GM21737 (cell line): Measurements from ENCODE around the gene APP.

Source experiments
- ATAC-seq: cut with Tn5 transposase; IDR thresholded peaks from one replicate; pipeline ENCODE4 v1.9.1; 2021; ENCODE audit warnings: mild to moderate bottlenecking, moderate library complexity; ENCODE audit not compliant: unreplicated experiment

Gene APP

DNA sequence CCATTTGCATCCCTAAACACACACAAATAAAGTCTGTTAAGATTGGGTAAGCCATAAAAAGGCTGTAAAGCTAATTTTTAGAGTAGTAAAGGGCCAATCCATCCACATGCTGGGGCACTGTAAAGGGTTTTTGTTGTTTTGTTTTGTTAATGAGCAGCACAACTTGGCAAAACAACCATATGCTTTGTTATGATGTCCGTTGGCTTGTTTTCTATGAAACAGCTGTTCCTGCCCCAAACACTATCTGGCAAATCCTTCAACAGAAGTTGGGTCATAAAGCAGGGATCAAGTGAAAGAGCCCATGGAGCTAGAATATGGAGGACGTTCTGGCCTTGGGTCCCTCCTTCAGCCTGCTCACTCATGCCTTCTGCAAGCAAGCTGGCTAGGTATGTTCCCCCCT lies 183.6 kb downstream of the APP start:
- no peak for ATAC-seq

DNA sequence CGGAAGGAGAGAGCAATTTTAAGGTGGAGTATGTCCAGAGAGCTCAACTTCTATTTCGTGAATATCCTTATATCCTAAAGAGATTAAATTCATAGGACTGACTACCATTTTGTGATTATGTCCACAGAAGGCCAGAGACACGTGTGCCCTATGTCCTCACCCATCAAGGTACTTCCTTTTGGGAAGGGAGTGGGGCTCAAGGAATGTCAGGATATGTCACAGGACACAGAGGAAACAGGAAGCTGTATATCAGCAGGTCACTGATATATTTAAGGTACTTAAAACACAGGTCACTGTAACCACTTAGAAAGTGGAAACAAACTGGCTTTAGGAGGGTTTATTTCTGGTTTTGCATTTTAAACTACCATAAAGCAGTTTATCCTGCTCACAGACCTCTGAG lies 184.6 kb downstream of the APP start:
- no peak for ATAC-seq

DNA sequence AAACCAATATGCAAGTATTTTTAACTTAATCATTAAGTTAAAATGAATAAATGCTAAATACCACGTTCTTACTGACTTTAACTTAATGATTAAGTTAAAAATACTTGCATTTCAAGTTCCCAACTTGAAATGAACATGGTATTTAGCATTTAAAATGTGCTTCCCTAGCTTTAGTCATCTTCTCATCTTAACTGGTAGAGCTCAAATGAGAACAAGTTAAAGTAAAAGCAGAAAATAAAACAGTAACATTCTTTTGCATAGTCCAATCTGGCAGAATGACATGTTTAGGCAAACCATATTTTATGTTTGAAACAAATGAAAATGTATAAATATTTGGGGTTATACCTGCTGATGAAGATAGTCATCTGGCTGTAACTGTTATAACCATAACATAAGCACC lies 186.0 kb downstream of the APP start:
- ATAC-seq, result no peak

DNA sequence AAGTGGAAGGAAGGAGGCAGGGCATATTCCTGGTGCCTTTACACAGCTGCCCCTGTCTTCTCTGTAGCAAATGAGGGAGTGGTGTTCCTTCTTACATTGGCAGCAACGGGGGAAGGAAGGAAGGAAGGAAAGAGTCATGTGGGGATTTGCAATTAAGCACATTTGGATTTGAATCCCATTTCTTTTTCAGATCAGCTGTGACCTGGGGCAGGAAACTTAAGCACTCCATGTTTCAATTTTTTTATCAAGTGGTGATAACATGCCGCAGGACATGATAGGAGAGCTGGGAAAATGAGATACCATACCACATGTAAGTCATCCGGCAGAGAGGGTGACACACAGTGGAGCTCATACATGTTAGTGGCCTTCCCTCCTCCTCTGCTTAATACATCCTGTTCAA lies 186.8 kb downstream of the APP start:
- no peak for ATAC-seq

DNA sequence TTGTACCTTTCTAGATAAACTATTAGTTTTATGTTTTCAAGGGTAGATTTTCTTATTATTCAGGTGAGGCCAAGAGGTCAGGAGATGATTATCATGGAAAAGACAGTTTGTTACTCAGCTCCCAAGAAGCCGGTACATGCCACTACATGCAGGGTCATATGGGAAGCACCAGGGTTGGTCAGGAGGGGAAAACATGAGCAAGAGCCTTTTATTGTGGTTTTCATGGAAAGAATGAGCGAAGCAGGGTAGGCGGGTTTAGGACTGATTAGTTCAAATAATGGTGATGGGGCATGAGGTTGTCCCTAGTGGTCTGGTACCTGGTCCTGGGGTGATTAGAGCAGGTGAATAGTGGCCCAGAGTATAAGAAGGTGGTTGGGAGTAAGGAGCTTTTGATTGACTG lies 189.9 kb downstream of the APP start:
- no peak for ATAC-seq

DNA sequence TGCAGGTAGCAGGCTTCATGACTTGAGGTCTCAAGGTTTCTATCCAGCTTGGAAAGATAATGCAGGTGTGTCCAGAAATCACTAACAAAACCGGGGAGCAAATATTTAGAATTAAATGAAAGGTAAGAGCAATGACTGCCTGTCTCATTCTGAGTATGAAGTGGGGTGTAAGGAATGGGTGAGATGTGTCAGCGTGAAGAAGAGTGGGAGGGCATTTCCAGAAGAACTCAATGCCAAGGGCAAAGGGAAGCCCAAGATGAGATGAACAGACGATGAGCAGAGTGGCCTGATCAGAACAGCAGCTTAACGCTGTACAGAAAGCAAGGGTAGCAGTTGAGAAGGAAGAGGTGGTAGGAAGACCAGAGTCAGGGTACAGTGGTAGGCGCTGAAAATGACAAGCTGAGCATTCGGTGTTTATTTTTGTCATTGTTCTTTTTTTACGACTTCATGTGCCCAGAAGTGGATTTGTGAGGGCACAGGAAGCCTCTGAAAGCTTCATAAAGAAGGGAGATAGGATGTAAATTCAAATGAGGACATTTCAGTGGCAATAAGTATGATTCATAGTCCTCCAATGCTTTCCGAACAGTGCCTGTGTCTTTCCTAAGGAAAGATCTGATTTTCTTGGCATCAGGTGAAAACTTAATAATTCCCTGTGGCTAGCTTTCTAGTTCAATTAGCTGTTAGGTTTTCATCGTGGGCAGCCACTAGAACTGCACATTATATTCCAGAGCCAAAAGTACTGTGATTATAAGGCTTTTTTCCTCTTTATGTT lies 190.5 kb downstream of the APP start:
- ATAC-seq, result no peak

DNA sequence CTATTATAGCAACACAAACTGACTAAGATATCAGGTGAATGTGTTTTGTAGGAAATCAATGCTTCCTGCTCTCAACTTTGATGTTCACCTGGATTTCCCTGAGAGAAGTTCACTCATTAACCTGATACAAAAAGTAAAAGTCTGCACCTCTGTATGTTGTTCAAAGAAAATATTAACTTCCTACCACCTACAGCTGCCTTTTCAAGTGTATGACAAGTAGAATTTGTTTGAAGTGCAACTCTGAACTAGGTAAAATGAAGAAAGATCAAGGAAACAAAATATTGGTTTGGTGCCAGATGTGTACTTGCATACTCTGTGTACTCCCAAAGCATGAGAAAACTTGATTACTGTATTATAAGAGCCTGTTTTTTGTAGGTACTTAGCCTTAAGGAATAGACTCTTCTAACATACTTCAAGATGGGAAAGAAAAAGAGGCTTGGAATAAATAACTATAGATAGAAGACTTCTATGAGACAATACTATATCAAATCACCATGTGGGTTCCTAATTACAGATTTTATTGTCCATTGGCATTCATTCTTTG lies 193.4 kb downstream of the APP start:
- ATAC-seq, result no peak

DNA sequence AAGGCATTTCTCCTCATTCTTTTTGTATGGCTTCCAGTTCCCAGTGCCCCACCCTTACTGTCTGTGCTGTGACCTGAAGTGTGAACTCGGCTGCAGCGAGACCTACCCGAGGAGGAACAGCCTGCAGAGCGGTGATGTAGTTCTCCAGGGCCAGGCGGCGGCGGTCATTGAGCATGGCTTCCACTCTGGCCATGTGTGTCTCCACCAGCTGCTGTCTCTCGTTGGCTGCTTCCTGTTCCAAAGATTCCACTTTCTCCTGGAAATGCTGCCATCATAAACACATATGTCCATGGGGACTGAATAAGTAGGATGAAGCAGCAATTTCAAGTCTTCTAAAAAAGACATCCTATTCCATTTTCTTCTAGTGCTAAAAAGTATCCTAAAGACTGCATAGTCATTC lies 195.6 kb downstream of the APP start:
- ATAC-seq, result no peak

DNA sequence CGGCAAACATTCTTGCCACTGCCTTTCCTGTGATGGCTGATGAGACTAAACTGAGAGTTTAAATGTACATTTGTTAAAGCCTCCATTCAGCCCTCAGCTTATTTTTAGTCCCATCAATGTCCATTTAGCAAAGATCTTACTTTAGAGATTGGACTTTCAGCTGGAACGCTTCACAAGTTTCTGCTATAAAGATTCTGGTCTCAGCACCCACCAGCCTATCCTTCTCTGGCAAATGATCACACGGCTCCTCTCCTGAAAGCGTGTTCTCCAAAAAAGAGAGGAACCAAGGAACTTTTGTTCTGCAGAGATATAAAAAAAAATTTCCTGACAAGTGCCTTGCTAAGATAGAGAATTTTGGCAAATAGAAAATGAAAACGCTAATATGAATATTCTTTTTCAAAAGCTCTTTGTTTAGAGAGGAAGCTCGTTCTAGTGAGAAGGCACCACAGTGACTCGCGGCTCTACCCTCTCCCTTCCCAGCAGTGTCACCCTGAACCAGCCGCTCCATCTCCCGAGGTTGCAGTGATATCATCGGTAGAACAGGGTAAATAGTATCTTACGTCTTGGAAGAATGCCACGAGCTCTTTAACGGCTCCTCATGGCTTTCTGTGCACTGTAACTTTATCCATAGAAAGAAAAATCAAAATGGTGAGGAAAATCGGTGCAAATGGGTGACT lies 200.2 kb downstream of the APP start:
- no peak for ATAC-seq

DNA sequence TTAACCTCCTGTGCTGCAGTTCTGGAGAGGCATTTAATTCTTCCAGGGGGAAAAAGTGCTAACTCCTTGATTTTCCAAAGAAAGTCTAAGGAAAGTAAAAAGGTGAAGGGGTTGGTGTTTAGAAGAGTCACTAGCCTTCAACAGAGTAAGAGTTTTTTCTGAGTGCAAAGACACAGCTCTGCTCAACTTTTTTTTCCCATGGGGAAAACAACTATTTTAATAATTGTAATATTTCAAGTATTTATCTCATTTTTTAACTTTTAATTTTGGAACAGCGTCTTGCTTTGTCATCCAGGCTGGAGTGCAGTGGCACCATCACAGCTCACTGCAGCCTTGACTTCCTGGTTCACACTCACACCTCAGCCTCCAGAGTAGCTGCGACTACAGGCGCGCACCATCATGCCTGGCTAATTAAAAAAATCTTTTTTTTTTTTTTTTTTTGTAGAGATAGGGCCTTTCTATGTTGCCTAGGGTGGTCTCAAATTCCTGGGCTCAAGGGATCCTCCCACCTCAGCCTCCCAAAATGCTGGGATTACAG lies 202.6 kb downstream of the APP start:
- peak; percentile 52 for ATAC-seq

DNA sequence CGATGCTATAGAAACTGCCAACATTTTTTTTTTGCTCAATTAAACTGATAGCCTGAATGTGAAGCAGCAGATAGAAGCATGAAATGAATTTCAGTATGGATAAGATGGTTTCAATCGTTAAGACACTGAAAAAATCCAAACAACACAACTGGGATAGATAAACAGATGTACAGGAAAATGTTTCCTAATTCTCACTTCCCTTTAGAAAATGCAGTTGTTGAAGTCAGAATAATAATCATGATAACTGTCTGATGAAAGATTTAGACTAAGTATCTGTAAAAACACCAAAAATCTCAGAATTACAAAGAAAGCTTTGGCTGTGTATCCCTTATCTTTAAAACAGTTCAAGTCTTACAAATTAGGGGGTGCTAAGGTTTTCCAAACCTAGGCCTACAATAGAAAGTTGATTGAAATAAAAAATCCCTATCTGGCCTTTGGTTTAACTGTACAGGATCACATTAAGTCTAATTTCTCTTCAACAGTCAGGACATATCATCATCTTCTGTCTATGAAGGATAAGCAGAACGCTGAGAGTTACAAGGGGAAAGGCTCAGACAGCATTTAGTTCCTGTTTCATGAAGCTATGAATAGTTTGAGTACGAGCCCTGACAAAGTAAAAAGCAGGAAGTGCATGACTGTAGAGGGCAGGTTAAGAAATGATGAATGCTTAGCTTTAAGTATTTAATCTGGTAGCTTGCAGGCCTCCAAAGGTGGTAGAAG lies 203.2 kb downstream of the APP start:
- ATAC-seq, result peak; percentile 99

DNA sequence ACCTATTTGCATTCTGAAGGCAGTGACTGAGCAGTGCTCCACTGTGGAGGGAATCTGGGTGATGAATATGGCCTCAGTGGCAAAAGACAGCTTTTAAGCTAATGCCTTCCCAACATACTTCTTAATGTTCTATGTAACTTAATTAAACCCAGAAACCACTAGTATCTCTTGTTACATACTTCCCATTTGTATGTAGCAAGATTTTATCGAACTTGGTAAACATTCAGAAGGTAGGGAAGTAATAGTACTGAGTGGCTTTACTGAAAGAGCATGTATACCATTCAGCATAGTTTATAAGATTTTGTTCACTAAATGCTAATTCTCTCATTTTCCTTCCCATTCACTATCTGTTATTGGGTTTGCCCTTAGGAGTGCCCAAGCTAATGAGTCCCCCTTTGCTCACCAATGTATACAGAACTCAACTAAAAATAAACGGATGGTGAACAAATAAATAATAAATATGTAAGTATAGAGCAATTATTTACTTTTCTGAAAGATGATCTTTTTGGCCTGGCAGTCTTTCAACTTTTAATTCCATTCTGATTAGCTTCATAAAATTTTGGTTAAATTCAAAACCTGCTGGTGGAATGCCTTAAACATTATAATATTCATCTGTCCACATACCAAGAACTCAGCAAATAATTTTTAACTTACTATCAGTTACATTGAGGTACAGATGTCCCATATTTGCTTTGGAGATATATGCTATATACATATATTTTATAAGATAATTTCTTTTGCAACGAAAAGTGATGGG lies 204.4 kb downstream of the APP start:
- ATAC-seq, result no peak

DNA sequence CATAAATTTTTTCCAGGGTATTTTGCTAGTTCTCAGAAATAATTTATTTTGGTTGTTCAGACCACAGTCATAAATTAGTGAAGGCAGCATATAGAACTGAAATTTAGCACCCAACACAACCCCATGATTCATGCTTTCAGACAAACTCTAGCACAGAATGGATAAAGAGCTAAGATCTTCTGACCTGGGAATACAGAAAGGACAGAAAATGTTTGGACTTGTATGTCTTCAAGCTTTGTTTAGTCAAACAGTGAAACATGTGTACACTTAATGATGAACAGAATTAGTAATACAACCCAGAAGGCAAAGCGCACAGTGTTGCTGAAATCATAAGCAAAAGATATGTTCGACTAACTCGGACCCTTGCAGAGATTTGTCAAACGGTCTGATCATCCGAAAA lies 205.6 kb downstream of the APP start:
- no peak for ATAC-seq

DNA sequence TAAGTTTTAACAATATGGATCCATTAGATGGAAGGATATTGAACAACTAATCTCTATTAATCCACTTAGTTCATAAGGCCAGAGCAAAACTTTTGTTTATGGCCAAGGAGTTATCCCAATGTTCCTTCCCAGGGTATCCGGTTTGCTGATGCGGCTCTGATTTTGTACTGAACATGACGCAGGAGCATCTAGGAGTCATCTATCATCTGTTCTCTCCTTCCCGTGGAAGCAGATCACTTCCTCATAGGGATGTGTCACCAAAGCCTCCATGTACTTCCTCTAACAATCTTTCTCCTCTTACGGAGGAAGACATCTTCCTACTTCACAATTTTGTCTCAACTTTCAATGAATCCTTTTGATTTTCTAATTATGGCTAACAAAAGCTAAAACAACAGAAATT lies 206.6 kb downstream of the APP start:
- no peak for ATAC-seq

DNA sequence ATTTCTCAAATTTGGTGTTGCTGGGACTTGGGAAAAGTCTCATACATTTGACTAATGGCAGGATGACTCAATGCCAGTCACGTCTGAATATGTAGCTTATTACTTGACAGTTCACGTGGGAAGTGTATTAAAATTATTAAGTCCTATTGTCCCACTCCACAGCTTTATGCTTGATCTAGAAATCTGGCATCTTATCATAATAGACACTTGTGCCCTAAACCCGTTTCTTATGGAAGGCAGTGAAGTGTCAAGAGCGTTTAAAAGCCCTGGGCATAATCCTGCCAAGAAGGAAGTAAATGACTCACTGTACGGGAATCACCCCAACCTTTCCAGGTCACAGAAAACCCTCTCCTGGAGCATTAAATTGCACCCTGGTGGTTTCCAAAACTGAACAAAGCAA lies 207.4 kb downstream of the APP start:
- ATAC-seq, result no peak

DNA sequence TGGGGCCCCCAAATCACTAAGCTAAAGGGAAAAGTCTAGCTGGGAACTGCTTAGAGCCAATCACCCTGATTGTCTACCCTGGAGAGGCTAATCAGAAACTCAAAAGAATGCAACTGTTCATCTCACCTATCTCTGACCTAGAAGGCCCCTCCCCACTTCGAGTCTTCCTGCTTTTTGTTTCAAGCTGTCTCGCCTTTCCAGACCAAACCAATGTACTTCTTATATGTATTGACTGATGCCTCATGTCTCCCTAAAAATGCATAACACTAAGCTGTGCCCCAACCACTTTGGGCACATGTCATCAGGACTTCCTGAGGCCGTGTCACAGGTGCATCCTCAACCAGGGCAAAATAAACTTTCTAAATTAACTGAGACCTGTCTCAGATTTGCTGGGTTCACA lies 209.5 kb downstream of the APP start:
- no peak for ATAC-seq

DNA sequence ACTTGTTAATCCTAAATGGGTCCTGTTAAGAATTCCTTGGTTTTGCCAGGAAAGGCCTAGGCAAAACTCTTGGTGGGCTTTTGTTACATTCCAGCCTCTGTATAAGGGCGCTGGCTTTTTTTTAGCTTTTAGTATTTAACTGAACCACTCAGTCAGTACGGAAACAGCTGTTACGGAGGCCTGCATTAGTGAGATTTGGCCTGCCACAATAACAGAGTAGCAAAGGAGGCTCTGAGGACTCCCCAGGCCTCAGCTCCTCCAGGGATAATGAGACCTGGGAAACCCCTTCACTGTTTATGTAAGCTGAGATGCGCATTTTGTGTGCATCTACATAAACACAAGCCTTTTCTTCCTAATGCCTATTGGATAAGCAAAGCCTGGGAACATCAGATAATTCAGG lies 210.2 kb downstream of the APP start:
- ATAC-seq, result no peak

DNA sequence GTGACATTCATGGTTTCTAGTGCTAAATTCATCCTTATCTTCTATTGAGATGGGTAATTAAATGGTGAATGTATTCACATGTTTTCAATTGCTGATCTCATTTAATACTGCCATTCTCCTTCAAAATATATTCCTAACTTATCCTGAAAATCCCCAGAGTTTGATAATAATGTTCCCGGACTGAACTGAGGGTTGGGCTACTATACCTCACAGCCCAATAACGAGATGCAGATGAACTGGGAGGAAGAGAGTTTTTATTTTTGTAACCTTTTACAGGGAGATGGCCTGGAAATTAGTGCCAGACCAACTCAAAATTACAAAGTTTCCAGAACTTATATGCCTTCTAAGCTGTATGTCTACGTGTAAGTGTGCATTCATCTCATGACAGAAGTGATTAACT lies 210.8 kb downstream of the APP start:
- no peak for ATAC-seq

DNA sequence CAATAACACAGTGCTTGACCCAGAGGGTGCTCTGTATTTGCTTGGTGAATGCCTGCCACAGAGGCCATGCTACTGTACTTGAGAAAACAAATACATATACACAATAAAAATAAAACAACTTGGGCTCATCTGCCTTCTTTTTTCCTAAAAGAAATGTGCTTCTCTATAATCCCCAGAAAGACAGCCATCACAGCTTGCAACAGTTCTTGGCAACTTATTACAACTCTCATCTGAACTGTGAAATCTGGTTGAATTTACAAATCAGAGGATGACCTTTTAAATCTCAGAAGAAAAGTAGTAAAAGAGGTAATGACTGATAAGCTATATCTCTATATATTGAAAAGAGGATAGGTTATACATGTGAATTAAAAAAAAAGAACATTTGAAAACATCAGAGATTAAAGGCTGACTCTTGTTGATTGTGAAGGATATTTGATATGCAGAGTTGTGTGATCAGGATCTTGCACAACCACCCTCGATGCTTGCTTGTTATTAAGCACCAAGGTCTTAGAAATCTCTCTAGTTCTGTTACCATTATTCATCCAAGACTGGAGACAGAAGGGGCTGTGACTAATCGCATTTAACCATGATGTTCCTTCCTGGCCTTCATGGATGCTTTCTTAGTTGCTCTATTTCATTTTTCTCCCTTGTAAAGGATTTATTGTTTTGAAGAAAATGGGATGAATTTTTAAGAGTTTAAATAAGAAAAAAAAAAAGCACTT lies 213.4 kb downstream of the APP start:
- no peak for ATAC-seq

DNA sequence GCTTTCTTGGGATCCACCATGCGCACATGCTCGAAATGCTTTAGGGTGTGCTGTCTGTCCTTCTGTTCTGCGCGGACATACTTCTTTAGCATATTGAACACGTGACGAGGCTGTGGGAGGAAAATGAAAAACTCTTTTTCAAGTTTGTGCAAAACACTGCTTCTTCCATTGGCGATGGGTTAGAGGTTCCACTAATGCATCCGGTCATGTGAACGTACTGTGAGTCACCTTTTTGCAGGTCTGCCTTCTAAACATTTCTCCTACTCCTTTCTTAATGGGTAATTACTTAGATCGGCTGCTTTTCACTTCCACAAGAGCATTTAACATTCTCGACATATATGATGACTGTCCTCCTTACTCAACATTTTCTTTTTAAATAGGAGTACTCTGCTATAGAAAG lies 214.9 kb downstream of the APP start:
- no peak for ATAC-seq
